NCI-H187 treated with DMSO at 0.1 percent for 48 hours (cell line): ENCODE results near the gene PRPSAP1.
"Not testable (repeated sequence)": the region's sequence is repeated elsewhere in the genome, so short reads cannot be mapped to it uniquely, and the experiment has no call there.

ENCODE experiments used
- DNase-seq: peaks from one replicate; lab custom pipeline; 2025; lab: John Stamatoyannopoulos, UW

PRPSAP1 gene

GRCh38 chr17:76382803-76383545 is 29.3 kb upstream of the PRPSAP1 start:
- DNase-seq, result no peak

- no peak for DNase-seq
Observed at GRCh38 chr17:76382351-76382802, 28.7 kb upstream of the PRPSAP1 start.

GRCh38 chr17:76381633-76382350 is 28.1 kb upstream of the PRPSAP1 start:
- DNase-seq, result no peak

- no peak for DNase-seq
Observed at GRCh38 chr17:76379646-76380376, 26.1 kb upstream of the PRPSAP1 start.

DNA sequence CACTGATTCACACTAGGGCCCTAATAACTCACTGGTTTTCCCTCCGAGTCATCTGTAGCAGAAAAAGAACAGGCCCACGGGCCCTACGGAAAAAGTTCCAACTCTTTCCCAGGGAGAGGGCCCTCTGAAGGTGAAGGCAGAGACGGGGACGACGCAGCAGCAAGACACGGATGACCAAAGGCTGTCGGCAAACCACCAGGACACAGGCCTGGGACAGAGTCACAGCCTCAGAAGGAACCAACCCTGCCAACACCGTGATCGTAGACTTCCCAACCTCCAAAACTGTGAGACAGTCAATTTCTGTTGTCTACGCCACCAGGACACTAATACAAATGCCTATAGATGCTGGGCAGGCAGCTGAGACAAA is 25.5 kb upstream of the PRPSAP1 start:
- no peak for DNase-seq

DNA sequence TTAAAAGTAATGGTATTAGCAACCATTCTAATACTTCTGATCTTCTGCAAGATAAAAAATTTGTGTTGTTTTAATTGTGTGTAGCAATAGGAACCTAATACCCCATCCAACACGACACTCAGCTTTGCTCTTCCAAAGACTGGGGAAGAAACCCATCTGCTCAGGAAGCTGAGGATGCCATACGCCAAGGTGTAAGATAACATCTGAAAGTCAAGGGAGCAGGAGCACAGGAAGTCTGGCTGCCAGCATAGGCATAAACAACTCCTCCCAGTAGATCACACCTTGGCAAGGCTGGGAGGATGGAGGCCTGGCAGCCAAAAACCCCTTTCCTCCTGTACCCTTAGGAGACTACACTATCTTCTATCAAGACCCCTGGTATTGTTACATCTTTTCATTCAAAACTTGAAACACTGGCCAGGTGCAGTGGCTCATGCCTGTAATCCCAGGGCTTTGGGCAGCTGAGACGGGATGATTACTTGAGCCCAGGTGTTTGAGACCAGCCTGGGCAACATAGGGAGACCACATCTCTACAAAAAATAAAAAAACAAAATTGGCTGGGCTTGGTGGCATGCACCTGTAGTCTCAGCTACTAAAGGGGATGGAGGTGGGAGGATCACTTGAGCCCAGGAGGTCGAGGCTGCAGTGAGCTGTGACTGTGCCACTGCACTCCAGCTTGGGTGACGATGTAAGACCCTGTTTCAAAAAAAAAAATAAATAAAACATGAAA is 25.0 kb upstream of the PRPSAP1 start:
- no peak for DNase-seq

- no peak for DNase-seq
Observed at GRCh38 chr17:76376318-76377133, 22.8 kb upstream of the PRPSAP1 start.

DNA sequence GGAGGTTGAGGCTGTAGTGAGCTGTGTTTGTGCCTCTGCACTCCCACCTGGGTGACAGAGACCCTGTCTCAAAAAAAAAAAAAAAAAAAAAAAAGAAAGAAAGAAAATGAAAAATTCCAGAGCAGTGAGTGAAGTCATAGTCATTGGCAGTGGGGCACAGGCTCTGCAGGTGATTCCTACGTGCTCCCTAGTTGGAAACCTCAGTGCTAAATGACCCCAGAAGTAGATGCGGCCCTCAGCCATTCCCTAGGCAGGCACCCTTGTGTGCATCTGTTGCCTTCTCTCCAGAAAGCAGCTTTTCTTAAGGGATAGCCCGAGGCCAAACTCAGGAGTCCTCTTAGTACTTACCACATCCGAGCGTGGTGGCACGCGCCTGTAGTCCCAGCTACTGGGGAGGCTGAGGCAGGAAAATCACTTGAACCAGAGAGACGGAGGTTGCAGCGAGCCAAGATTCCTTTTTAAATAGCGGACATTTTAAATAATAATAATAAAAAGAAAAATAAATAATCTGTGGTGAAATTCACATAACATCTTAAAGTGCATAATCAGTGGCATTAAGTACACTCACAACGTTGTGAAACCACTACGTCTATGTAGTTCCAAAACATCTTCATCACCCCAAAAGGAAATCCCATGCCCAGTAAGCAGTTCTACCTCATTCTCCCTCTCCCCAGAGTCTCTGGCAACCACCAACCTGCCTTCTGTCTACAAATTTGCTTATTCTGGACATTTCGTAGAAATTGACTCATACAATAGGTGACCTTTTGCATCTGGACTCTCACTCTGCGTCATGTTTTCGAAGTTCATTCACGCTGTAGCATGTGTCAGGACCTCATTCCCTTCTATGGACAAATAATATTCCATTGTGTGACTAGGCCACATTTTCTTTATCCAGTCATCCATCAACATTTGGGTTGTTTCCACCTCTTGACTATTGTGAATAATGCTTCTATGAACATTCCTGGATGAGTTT is 18.2 kb upstream of the PRPSAP1 start:
- no peak for DNase-seq

GRCh38 chr17:76370261-76370993 is 16.7 kb upstream of the PRPSAP1 start:
- DNase-seq, result no peak

DNA sequence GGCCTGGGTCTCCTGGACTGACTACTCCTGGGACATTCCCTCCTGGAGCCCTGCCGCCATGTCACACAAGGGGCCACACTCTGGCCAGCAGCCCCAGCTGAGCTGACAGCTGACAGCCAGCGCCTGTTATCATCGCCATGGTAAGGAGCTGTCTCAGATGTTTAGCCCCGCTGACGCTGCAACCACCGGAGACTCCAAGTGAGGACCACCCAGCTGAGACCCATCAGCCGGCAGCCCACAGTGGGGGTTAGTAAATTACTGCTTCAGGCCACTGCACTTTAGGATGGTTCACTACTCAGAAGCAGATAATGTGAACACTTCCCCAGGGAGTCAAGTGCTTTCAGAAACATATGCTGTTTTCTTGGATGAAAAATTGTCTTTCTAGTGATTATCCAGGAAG is 16.1 kb upstream of the PRPSAP1 start:
- DNase-seq, result no peak

DNA sequence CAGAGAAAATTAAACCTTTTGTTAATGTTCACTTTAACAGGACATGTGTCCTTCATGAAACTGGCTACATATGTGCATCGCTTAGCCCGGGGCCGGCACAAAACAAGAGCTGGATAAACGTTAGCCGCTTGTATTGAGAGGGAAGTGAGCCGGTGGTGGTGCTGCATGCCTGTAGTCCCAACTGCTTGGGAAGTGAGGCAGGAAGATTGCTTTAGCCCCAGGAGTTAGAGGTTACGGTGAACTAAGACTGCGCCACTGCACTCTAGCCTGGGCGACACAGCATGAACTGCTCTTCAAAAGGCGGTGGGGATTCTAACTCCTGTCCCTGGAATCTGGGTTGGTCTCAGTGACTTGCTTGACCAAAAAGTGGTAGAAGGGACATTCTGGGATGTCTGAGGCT is 15.7 kb upstream of the PRPSAP1 start:
- DNase-seq, result no peak

DNA sequence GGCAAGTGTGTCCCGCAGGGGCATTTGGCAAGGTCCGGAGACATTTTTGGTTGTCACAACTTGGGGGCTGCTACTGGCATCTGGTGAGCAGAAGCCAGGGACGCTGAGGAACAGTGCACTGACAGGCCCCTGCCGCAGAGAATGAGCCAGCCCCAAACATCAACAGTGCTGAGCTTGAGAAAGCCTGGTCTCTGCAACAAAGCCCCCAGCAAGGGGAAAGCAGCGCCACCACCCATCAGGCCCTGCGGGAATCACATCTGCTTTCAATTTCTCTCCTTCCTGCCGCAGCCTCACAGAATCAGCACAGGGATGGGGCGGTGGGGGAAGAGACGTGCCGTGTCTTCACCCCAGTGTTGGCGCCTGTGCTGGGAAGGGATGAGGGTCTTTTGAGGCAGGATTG is 14.8 kb upstream of the PRPSAP1 start:
- DNase-seq, result no peak

GRCh38 chr17:76367642-76368041 is 13.9 kb upstream of the PRPSAP1 start:
- DNase-seq, result no peak

DNA sequence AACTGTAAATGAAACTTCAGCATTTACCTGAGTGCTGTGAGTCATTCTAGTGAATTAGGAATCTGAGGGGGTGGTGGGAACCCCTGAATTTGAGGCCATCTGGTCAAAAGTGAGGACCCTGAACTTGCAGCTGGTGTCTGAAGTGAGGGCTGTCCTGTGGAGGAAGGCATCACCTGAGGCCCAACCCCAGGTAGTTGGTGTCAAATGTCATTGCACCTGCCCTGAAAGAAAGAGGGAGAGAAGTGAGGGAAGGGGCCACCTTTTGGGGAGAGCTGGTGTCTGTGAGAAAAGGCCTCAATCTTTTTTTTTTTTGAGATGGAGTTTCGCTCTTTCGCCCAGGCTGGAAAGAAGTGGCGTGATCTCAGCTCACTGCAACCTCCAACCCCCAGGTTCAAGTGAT is 12.5 kb upstream of the PRPSAP1 start:
- DNase-seq, result no peak

GRCh38 chr17:76365256-76365903 is 11.7 kb upstream of the PRPSAP1 start:
- no peak for DNase-seq

- DNase-seq, result no peak
Observed at GRCh38 chr17:76363107-76363842, 9.6 kb upstream of the PRPSAP1 start.

GRCh38 chr17:76360461-76360860 is 6.7 kb upstream of the PRPSAP1 start:
- DNase-seq, result no peak

GRCh38 chr17:76359776-76360175 is 6.1 kb upstream of the PRPSAP1 start:
- DNase-seq, result not testable (repeated sequence)
